MCF 10A (cell line): Measurements from ENCODE around the gene KIF2C. TPM values are rescaled to one million over a fixed set of nuclear protein-coding genes. Genes with fewer than 3 reads are reported as not detected.

Experiments
- BruUV-seq: library from RNA; stranded (reverse); fragments of 400-500 nt; replicated peaks from 2 replicates; lab custom pipeline; 2021; lab: Mats Ljungman, UMichigan
- CTCF ChIA-PET: fragments of 300-600 bp; sonication (Branson Sonifier 250); formaldehyde crosslinking; extraction: SDS; loops from one replicate; lab custom pipeline; 2021; ENCODE audit warnings: antibody characterized with exemption, inconsistent platforms; lab: Yijun Ruan, JAX
- POLR2A ChIA-PET: fragments of 300-600, 350-650 bp; sonication (Branson Sonifier 250); formaldehyde crosslinking; extraction: SDS; loops from one replicate; lab custom pipeline; 2020; ENCODE audit warnings: antibody characterized with exemption, inconsistent platforms; lab: Yijun Ruan, JAX
- DNase-seq: peaks from one replicate; pipeline ENCODE4 v3.0.0-alpha.2; 2018; ENCODE audit not compliant: unreplicated experiment
- H3K27ac Mint-ChIP-seq: one replicate; pipeline ENCODE4 v1.8.0; 2022; ENCODE audit warnings: mild to moderate bottlenecking, low read depth, mixed read lengths; ENCODE audit not compliant: unreplicated experiment
- H3K27me3 Mint-ChIP-seq: one replicate; pipeline ENCODE4 v1.8.0; 2022; ENCODE audit warnings: mixed read lengths; ENCODE audit not compliant: insufficient read depth, unreplicated experiment
- H3K36me3 Mint-ChIP-seq: one replicate; pipeline ENCODE4 v1.8.0; 2022; ENCODE audit warnings: mild to moderate bottlenecking, moderate library complexity, mixed read lengths; ENCODE audit not compliant: insufficient read depth, unreplicated experiment
- H3K4me1 Mint-ChIP-seq: one replicate; pipeline ENCODE4 v1.8.0; 2022; ENCODE audit warnings: mixed read lengths; ENCODE audit not compliant: insufficient read depth, unreplicated experiment
- H3K4me3 Mint-ChIP-seq: one replicate; pipeline ENCODE4 v1.8.0; 2022; ENCODE audit warnings: mild to moderate bottlenecking, moderate library complexity, mixed read lengths; ENCODE audit not compliant: unreplicated experiment
- H3K9me3 Mint-ChIP-seq: one replicate; pipeline ENCODE4 v1.8.0; 2022; ENCODE audit warnings: mixed read lengths; ENCODE audit not compliant: unreplicated experiment
- CTCF ChIP-seq: fragments of 200-600 bp; IDR thresholded peaks from one replicate; pipeline ENCODE4 v1.8.0; 2022; ENCODE audit warnings: antibody characterized with exemption, mild to moderate bottlenecking; ENCODE audit not compliant: unreplicated experiment
- intact Hi-C: fragments of 100-400 bp; cut with micrococcal nuclease; formaldehyde crosslinking; loops from 2 replicates; pipeline ENCODE4 v1.14.1; 2022
- total RNA-seq: library from RNA; stranded (reverse); gene quantifications from 2 replicates; pipeline ENCODE4 v1.2.3, GENCODE V29; 2022

The KIF2C gene
- total RNA-seq, 1 experiment from 2014 or later: 25.1 TPM

GRCh38 chr1:44723496-44724295 lies 15.9 kb upstream of the KIF2C start:
- no TSS peak for BruUV-seq
- intact Hi-C loops: no loop called here
- TF ChIP-seq CTCF: no peak
- H3K27me3 Mint-ChIP-seq: no peaks in the 10 kb centered on the region
- no peak for DNase-seq
- no peak overlapping the region for H3K27ac Mint-ChIP-seq
- ChIA-PET POLR2A (no interaction called here), CTCF (interaction anchor here (1.4 kb wide), 1 partner anchor 15 kb away, joined by 6 read pairs; no protein-coding TSS in a partner anchor)
- H3K36me3 Mint-ChIP-seq: peaks cover 12% of the 10 kb centered on the region
- H3K4me1 Mint-ChIP-seq: peaks cover 27% of the 10 kb centered on the region
- no peak overlapping the region for H3K4me3 Mint-ChIP-seq
- no peaks in the 10 kb centered on the region for H3K9me3 Mint-ChIP-seq

- intact Hi-C loops: no loop called here
- H3K4me1 Mint-ChIP-seq: peaks cover 33% of the 10 kb centered on the region
- CTCF ChIA-PET: interaction anchor here (0.5 to 1.4 kb wide), 3 partner anchors 16 to 67 kb away, joined by 3 to 6 read pairs (median 5); no protein-coding TSS in a partner anchor
- POLR2A ChIA-PET: no interaction called here
- no peak for DNase-seq
- H3K27ac Mint-ChIP-seq: no peak overlapping the region
- no peaks in the 10 kb centered on the region for H3K27me3 Mint-ChIP-seq
- no peak for TF ChIP-seq CTCF
- BruUV-seq: no TSS peak
- H3K9me3 Mint-ChIP-seq: no peaks in the 10 kb centered on the region
- no peak overlapping the region for H3K4me3 Mint-ChIP-seq
- H3K36me3 Mint-ChIP-seq: peaks cover 12% of the 10 kb centered on the region
Measured at GRCh38 chr1:44724296-44724954, 15.2 kb upstream of the KIF2C start.

GRCh38 chr1:44724955-44725698 lies 14.5 kb upstream of the KIF2C start:
- ChIA-PET CTCF (interaction anchor here (0.6 kb wide), 2 partner anchors 68 to 120 kb away, joined by 3 to 5 read pairs; no protein-coding TSS in a partner anchor), POLR2A (interaction anchor here (0.7 kb wide), 1 partner anchor 93 kb away, joined by 4 read pairs; no protein-coding TSS in a partner anchor)
- intact Hi-C loops: no loop called here
- Mint-ChIP-seq H3K9me3 (no peaks in the 10 kb centered on the region), H3K27me3 (no peaks in the 10 kb centered on the region), H3K4me3 (no peak overlapping the region), H3K36me3 (peaks cover 14% of the 10 kb centered on the region), H3K4me1 (peaks cover 33% of the 10 kb centered on the region), H3K27ac (no peak overlapping the region)
- no TSS peak for BruUV-seq
- no peak for DNase-seq
- TF ChIP-seq CTCF: no peak
